GM06990 (cell line): ENCODE results near the gene VSTM2B.

Source experiments
- DNase-seq: peaks from one replicate; pipeline ENCODE4 v3.0.0-alpha.2; 2011; ENCODE audit not compliant: insufficient read length; ENCODE audit errors: extremely low read depth
- H3K27me3 ChIP-seq: replicated peaks from 2 replicates; pipeline ENCODE4 v1.6.0; 2011; ENCODE audit warnings: low read length; ENCODE audit not compliant: control insufficient read depth, insufficient read depth
- H3K36me3 ChIP-seq: 2 replicates; pipeline ENCODE4 v1.5.1; 2011; ENCODE audit warnings: low read length; ENCODE audit not compliant: control insufficient read depth, insufficient read depth
- H3K4me3 ChIP-seq: replicated peaks from 2 replicates; pipeline ENCODE4 v1.5.1; 2011; ENCODE audit warnings: low read depth, mild to moderate bottlenecking, control low read depth, low read length
- TF ChIP-seq, protein P1 (sequence below): IDR thresholded peaks from 2 replicates; pipeline ENCODE4 v1.5.1; 2011; ENCODE audit warnings: low read length, control low read depth, mild to moderate bottlenecking, inconsistent platforms; ENCODE audit not compliant: insufficient read depth, poor library complexity, severe bottlenecking

Gene VSTM2B

GRCh38 chr19:29614046-29614445 is 88.3 kb downstream of the VSTM2B start:
- Histone ChIP-seq H3K27me3 (no peaks in the 10 kb centered on the region), H3K36me3 (peaks cover 38% of the 10 kb centered on the region)
- no peak for DNase-seq

More at GRCh38 chr19:29614046-29614445, 88.3 kb downstream of the VSTM2B start:
- H3K4me3 ChIP-seq, result no peak overlapping the region
- TF ChIP-seq, protein P1, sequence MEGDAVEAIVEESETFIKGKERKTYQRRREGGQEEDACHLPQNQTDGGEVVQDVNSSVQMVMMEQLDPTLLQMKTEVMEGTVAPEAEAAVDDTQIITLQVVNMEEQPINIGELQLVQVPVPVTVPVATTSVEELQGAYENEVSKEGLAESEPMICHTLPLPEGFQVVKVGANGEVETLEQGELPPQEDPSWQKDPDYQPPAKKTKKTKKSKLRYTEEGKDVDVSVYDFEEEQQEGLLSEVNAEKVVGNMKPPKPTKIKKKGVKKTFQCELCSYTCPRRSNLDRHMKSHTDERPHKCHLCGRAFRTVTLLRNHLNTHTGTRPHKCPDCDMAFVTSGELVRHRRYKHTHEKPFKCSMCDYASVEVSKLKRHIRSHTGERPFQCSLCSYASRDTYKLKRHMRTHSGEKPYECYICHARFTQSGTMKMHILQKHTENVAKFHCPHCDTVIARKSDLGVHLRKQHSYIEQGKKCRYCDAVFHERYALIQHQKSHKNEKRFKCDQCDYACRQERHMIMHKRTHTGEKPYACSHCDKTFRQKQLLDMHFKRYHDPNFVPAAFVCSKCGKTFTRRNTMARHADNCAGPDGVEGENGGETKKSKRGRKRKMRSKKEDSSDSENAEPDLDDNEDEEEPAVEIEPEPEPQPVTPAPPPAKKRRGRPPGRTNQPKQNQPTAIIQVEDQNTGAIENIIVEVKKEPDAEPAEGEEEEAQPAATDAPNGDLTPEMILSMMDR, result no peak
